ENCODE data around the gene ADARB2.

- TF ChIP-seq ZNF239 (tag by site-specific recombination; IDR thresholded peaks at IDR 0.05) (no peak), CTCF (tag by site-specific recombination; IDR thresholded peaks at IDR 0.05) (no peak), HOXC10 (CRISPR knock-in tag; IDR thresholded peaks at IDR 0.05) (no peak), TCF7L2 (IDR thresholded peaks at IDR 0.05; ENCODE audit: borderline replicate concordance, low read depth, low read length) (no peak), ZNF324 (tag by site-specific recombination; IDR thresholded peaks at IDR 0.05) (no peak), ZNF10 (tag by site-specific recombination; IDR thresholded peaks at IDR 0.05) (no peak), ZNF266 (tag by site-specific recombination; IDR thresholded peaks at IDR 0.05; ENCODE audit: low read depth) (no peak), GFI1B (tag by site-specific recombination; IDR thresholded peaks at IDR 0.05) (no peak)
Observed at GRCh38 chr10:1431229-1431628, 306.1 kb downstream of the ADARB2 start.
